ENCODE data around the gene HLF. TPM values are rescaled to one million over a fixed set of nuclear protein-coding genes. Genes with fewer than 3 reads are reported as not detected.

The HLF gene
- total RNA-seq, 2 donors from 2014 or later, result 36.7 to 36.8 TPM

- ATAC-seq (no peak), DNase-seq (no peak)
- intact Hi-C loops (cut with DNase I), result no loop called here
These were observed 7.4 kb downstream of the HLF start for GRCh38 chr17:55271958-55272710.

GRCh38 chr17:55272711-55273578 lies 8.2 kb downstream of the HLF start:
- DNase-seq, result no peak
- intact Hi-C loops (cut with DNase I), result no loop called here
- peak in 1 of 2 donors; percentile 50 for ATAC-seq

GRCh38 chr17:55273579-55274354 lies 9.0 kb downstream of the HLF start:
- intact Hi-C loops (cut with DNase I), result no loop called here
- ATAC-seq, result peak; percentile 86 to 89
- peak; percentile 72 for DNase-seq

- DNase-seq, result no peak
- intact Hi-C loops (cut with DNase I), result no loop called here
- peak in 1 of 2 donors; percentile 12 for ATAC-seq
These were observed 9.8 kb downstream of the HLF start for GRCh38 chr17:55274355-55275255.

GRCh38 chr17:55275894-55276804 lies 11.4 kb downstream of the HLF start:
- no peak for DNase-seq
- ATAC-seq, result peak in 1 of 2 donors; percentile 85
- intact Hi-C loops (cut with DNase I), result no loop called here

GRCh38 chr17:55278173-55278961 lies 13.6 kb downstream of the HLF start:
- intact Hi-C loops (cut with DNase I), result no loop called here
- DNase-seq (no peak), ATAC-seq (no peak)

GRCh38 chr17:55279203-55279602 lies 14.4 kb downstream of the HLF start:
- DNase-seq, result no peak
- ATAC-seq, result no peak
- intact Hi-C loops (cut with DNase I), result no loop called here

GRCh38 chr17:55279788-55280187 lies 15.0 kb downstream of the HLF start:
- ATAC-seq (no peak), DNase-seq (no peak)
- intact Hi-C loops (cut with DNase I), result no loop called here

- ATAC-seq, result no peak
- no peak for DNase-seq
- intact Hi-C loops (cut with DNase I), result no loop called here
These were observed 15.5 kb downstream of the HLF start for GRCh38 chr17:55280212-55280611.

GRCh38 chr17:55281649-55282378 lies 17.1 kb downstream of the HLF start:
- intact Hi-C loops (cut with DNase I), result no loop called here
- DNase-seq (no peak), ATAC-seq (no peak)

- intact Hi-C loops (cut with DNase I), result no loop called here
- no peak for ATAC-seq
- DNase-seq, result no peak
These were observed 17.6 kb downstream of the HLF start for GRCh38 chr17:55282379-55282702.

- no peak for ATAC-seq
- DNase-seq, result no peak
- intact Hi-C loops (cut with DNase I), result no loop called here
These were observed 18.0 kb downstream of the HLF start for GRCh38 chr17:55282741-55283140.

GRCh38 chr17:55283256-55283965 lies 18.7 kb downstream of the HLF start:
- DNase-seq, result no peak
- intact Hi-C loops (cut with DNase I), result no loop called here
- peak in 1 of 2 donors; percentile 8 for ATAC-seq

GRCh38 chr17:55284001-55284884 lies 19.5 kb downstream of the HLF start:
- no peak for DNase-seq
- ATAC-seq, result no peak
- intact Hi-C loops (cut with DNase I), result no loop called here

- intact Hi-C loops (cut with DNase I), result no loop called here
- peak in 1 of 2 donors; percentile 19 for ATAC-seq
- DNase-seq, result no peak
These were observed 20.2 kb downstream of the HLF start for GRCh38 chr17:55284944-55285339.
